H9 (cell line): ENCODE data around the gene SEC61A1. TPM values are rescaled to one million over a fixed set of nuclear protein-coding genes. Genes with fewer than 3 reads are reported as not detected.

Experiments used
- DNase-seq: peaks from one replicate; pipeline ENCODE4 v3.0.0-alpha.2; 2017
- H2AFZ ChIP-seq: one replicate; pipeline ENCODE4 v1.6.1; 2013; ENCODE audit warnings: mild to moderate bottlenecking, low read length, control low read depth, moderate library complexity
- H2AK5ac ChIP-seq: 2 replicates; pipeline ENCODE4 v1.6.1; 2013; ENCODE audit warnings: low read length, control low read depth, mixed read lengths; ENCODE audit not compliant: insufficient read length
- H2BK120ac ChIP-seq: one replicate; pipeline ENCODE4 v1.6.1; 2013; ENCODE audit warnings: low read depth, mild to moderate bottlenecking, low read length, control low read depth, inconsistent platforms; ENCODE audit not compliant: poor library complexity, severe bottlenecking
- H2BK12ac ChIP-seq: 2 replicates; pipeline ENCODE4 v1.6.1; 2013; ENCODE audit warnings: low read length, control low read depth, mixed read lengths, low read depth; ENCODE audit not compliant: insufficient read length
- H2BK15ac ChIP-seq: 2 replicates; pipeline ENCODE4 v1.6.1; 2013; ENCODE audit warnings: low read depth, low read length, control low read depth
- H2BK20ac ChIP-seq: one replicate; pipeline ENCODE4 v1.6.1; 2013; ENCODE audit warnings: low read depth, mild to moderate bottlenecking, low read length, control low read depth, inconsistent platforms; ENCODE audit not compliant: poor library complexity, severe bottlenecking
- H2BK5ac ChIP-seq: 2 replicates; pipeline ENCODE4 v1.6.1; 2013; ENCODE audit warnings: low read length, control low read depth, mixed read lengths; ENCODE audit not compliant: insufficient read length
- H3K14ac ChIP-seq: 2 replicates; pipeline ENCODE4 v1.6.1; 2013; ENCODE audit warnings: low read length, control low read depth; ENCODE audit not compliant: insufficient read depth
- H3K18ac ChIP-seq: 2 replicates; pipeline ENCODE4 v1.6.1; 2013; ENCODE audit warnings: low read depth, mild to moderate bottlenecking, mixed read lengths, low read length, control low read depth; ENCODE audit not compliant: insufficient read length
- H3K23ac ChIP-seq: 2 replicates; pipeline ENCODE4 v1.6.1; 2013; ENCODE audit warnings: low read length, control low read depth, mixed read lengths, low read depth; ENCODE audit not compliant: insufficient read length
- H3K23me2 ChIP-seq: 2 replicates; pipeline ENCODE4 v1.6.1; 2013; ENCODE audit warnings: low read depth, mild to moderate bottlenecking, mixed read lengths, low read length, control low read depth; ENCODE audit not compliant: insufficient read length, poor library complexity, severe bottlenecking
- H3K27ac ChIP-seq: 2 replicates; pipeline ENCODE4 v1.5.1; 2013; ENCODE audit warnings: low read length, control low read depth, mixed read lengths, low read depth; ENCODE audit not compliant: insufficient read length
- H3K27me3 ChIP-seq: 2 replicates; pipeline ENCODE4 v1.6.1; 2013; ENCODE audit warnings: low read length, control low read depth, inconsistent platforms; ENCODE audit not compliant: insufficient read depth
- H3K4ac ChIP-seq: 2 replicates; pipeline ENCODE4 v1.6.1; 2013; ENCODE audit warnings: low read depth, mild to moderate bottlenecking, control low read depth, inconsistent platforms, low read length, moderate library complexity
- H3K4me1 ChIP-seq: 2 replicates; pipeline ENCODE4 v1.6.1; 2013; ENCODE audit warnings: low read length, control low read depth, inconsistent platforms; ENCODE audit not compliant: insufficient read depth
- H3K4me2 ChIP-seq: 2 replicates; pipeline ENCODE4 v1.6.1; 2013; ENCODE audit warnings: low read length, control low read depth, mixed read lengths; ENCODE audit not compliant: insufficient read length, insufficient read depth
- H3K56ac ChIP-seq: 2 replicates; pipeline ENCODE4 v1.6.1; 2013; ENCODE audit warnings: low read depth, mild to moderate bottlenecking, mixed read lengths, low read length, control low read depth; ENCODE audit not compliant: insufficient read length
- H3K79me1 ChIP-seq: 2 replicates; pipeline ENCODE4 v1.6.1; 2013; ENCODE audit warnings: low read depth, mild to moderate bottlenecking, moderate library complexity, low read length, control low read depth, inconsistent platforms; ENCODE audit not compliant: insufficient read depth, poor library complexity, severe bottlenecking
- H3K79me2 ChIP-seq: 2 replicates; pipeline ENCODE4 v1.6.1; 2013; ENCODE audit warnings: low read length, control low read depth, inconsistent platforms; ENCODE audit not compliant: insufficient read depth
- H3K9ac ChIP-seq: 2 replicates; pipeline ENCODE4 v1.6.1; 2013; ENCODE audit warnings: low read length, control low read depth, mixed read lengths; ENCODE audit not compliant: insufficient read length; ENCODE audit errors: extremely low read depth
- H3K9me3 ChIP-seq: one replicate; pipeline ENCODE4 v1.6.1; 2013; ENCODE audit warnings: low read depth, low read length, inconsistent platforms; ENCODE audit not compliant: control insufficient read depth
- H3T11ph ChIP-seq: one replicate; pipeline ENCODE4 v1.6.1; 2013; ENCODE audit warnings: mild to moderate bottlenecking, low read length, control low read depth, inconsistent platforms
- H4K20me1 ChIP-seq: one replicate; pipeline ENCODE4 v1.6.1; 2013; ENCODE audit not compliant: control insufficient read depth, insufficient read length, insufficient read depth
- H4K5ac ChIP-seq: 2 replicates; pipeline ENCODE4 v1.6.1; 2013; ENCODE audit warnings: low read depth, mild to moderate bottlenecking, mixed read lengths, low read length, control low read depth; ENCODE audit not compliant: insufficient read length
- H4K8ac ChIP-seq: replicated peaks from 2 replicates; pipeline ENCODE4 v1.6.1; 2013; ENCODE audit warnings: low read length, control low read depth, mixed read lengths, low read depth; ENCODE audit not compliant: insufficient read length
- H4K91ac ChIP-seq: 2 replicates; pipeline ENCODE4 v1.6.1; 2013; ENCODE audit warnings: low read depth, mild to moderate bottlenecking, moderate library complexity, mixed read lengths, low read length, control low read depth; ENCODE audit not compliant: insufficient read length
- H3K27ac Mint-ChIP-seq, 3 experiments: 2 replicates in 2 of 3; 3 replicates in 1 of 3; pipeline ENCODE4 v1.8.0; 2020 to 2021; ENCODE audit warnings: mixed read lengths in 3 of 3, mild to moderate bottlenecking in 1 of 3, moderate library complexity in 1 of 3
- H3K27me3 Mint-ChIP-seq: 2 replicates; pipeline ENCODE4 v1.8.0; 2021; ENCODE audit warnings: low read depth, mild to moderate bottlenecking, moderate library complexity, mixed read lengths
- H3K36me3 Mint-ChIP-seq, 3 experiments: 2 replicates in 2 of 3; 3 replicates in 1 of 3; pipeline ENCODE4 v1.8.0; 2020 to 2021; ENCODE audit warnings: low read depth in 3 of 3, mixed read lengths in 3 of 3; ENCODE audit not compliant: insufficient read depth in 1 of 3
- H3K4me1 Mint-ChIP-seq, 2 experiments: 2 replicates each; pipeline ENCODE4 v1.8.0; 2020; ENCODE audit warnings: mixed read lengths in 2 of 2
- H3K4me3 Mint-ChIP-seq, 2 experiments: 2 replicates in 1 of 2; 3 replicates in 1 of 2; pipeline ENCODE4 v1.8.0; 2020 to 2021; ENCODE audit warnings: mild to moderate bottlenecking in 2 of 2, mixed read lengths in 2 of 2, moderate library complexity in 1 of 2
- H3K9me3 Mint-ChIP-seq, 2 experiments: 2 replicates in 1 of 2; 3 replicates in 1 of 2; pipeline ENCODE4 v1.8.0; 2020; ENCODE audit warnings: mild to moderate bottlenecking in 2 of 2, mixed read lengths in 2 of 2, moderate library complexity in 1 of 2
- whole genome bisulfite sequencing: extraction: QIAGEN DNeasy Blood & Tissue Kit; methylation state at CpG from one replicate; pipeline ENCODE4 v1.1.7; 2013; ENCODE audit warnings: missing lambda C conversion rate, low lambda C conversion rate, mixed read lengths; ENCODE audit not compliant: insufficient read length; ENCODE audit errors: extremely low coverage; 5-methylcytosine and 5-hydroxymethylcytosine counted together
- total RNA-seq: library from RNA; stranded (reverse); gene quantifications from 2 replicates; pipeline ENCODE4 v1.2.1, GENCODE V29; 2021
- TF ChIP-seq, protein P1 (sequence below): fragments of 200-600 bp; sonication (generic); conservative IDR thresholded peaks from 3 replicates; pipeline ENCODE4 v1.8.0; 2021; ENCODE audit warnings: antibody characterized with exemption, mild to moderate bottlenecking

Gene SEC61A1
- total RNA-seq, 1 experiment from 2014 or later = 146 TPM

DNA sequence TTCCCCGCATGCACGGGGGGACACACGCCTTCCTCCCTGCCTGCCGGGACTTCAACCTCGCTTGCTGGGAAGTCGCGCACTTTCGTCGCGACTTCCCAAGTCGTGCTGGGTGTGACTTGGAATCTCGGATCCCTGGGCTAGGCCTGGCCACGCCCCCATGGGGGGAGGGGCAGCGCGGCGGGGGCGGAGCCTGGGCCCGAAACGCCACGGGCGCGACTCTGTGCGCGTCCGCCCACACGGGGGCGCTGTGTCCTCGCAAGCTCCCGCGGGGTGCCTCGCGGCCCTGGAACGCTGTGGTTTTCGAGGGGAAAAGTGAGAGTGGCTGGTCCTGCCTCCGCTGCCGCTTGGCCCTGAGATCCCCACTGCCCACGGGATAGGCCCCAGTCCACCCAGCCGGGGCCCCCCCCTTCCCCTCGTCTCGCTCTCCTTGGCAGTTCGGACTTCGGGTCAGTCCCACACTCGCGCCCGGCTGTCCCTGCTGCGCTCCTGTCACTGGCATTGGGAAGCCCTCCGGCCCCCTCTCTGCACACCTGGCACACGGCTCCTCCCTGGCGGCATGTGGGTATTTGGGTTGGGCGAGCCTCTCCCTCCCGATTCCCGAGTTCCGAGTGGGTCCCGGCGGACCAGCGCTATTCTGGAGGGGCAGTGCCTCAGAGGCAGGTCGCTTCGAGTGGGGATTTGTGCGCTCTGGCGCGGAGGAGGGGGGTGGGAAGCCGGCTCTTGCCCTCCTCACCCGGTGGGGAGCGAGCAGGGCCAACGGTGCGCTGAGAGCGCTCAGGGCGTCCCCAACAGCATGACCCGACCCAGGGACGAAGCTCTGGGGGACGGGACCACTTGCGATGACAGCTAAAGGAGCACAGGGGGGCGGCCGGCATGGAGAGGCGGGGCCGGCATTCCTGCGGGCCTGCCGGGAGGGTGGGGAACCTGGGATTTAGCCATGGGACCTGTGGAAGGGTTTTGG is 23.6 kb downstream of the SEC61A1 start:
- Histone ChIP-seq H4K5ac (no peak overlapping the region), H3K79me2 (no peaks in the 10 kb centered on the region), H3K14ac (no peak overlapping the region), H3K9ac (no peak overlapping the region), H4K8ac (no peak overlapping the region), H2BK12ac (no peak overlapping the region), H3K27ac (no peak overlapping the region), H2BK120ac (no peak overlapping the region), H2AFZ (no peak overlapping the region), H2BK15ac (no peak overlapping the region), H3K79me1 (no peaks in the 10 kb centered on the region), H3K23ac (no peak overlapping the region), H3K9me3 (no peaks in the 10 kb centered on the region), H2BK5ac (no peak overlapping the region), H3K4me1 (peaks cover 6% of the 10 kb centered on the region; the same call in 1 of the 2 replicates), H3K4ac (no peak overlapping the region), H4K91ac (no peak overlapping the region), H3K56ac (no peak overlapping the region), H3K27me3 (no peaks in the 10 kb centered on the region), H2AK5ac (no peak overlapping the region), H3K4me2 (peak overlapping the region; percentile 53), H3K18ac (no peak overlapping the region), H3T11ph (no peak overlapping the region), H4K20me1 (no peaks in the 10 kb centered on the region), H3K23me2 (peaks cover 12% of the 10 kb centered on the region), H2BK20ac (no peak overlapping the region)
- Mint-ChIP-seq H3K4me3 (peak overlapping the region; percentile 72 to 82), H3K4me1 (peaks cover 11 to 15% of the 10 kb centered on the region in 2 experiments), H3K27me3 (peaks cover 13% of the 10 kb centered on the region), H3K9me3 (no peaks in the 10 kb centered on the region), H3K36me3 (peaks cover 7 to 40% (median 24%) of the 10 kb centered on the region in 3 experiments; a peak in 6 of 7 replicates), H3K27ac (peak overlapping the region; percentile 75 to 87 (median 79); a peak in 4 of 7 replicates)
- TF ChIP-seq, protein P1, sequence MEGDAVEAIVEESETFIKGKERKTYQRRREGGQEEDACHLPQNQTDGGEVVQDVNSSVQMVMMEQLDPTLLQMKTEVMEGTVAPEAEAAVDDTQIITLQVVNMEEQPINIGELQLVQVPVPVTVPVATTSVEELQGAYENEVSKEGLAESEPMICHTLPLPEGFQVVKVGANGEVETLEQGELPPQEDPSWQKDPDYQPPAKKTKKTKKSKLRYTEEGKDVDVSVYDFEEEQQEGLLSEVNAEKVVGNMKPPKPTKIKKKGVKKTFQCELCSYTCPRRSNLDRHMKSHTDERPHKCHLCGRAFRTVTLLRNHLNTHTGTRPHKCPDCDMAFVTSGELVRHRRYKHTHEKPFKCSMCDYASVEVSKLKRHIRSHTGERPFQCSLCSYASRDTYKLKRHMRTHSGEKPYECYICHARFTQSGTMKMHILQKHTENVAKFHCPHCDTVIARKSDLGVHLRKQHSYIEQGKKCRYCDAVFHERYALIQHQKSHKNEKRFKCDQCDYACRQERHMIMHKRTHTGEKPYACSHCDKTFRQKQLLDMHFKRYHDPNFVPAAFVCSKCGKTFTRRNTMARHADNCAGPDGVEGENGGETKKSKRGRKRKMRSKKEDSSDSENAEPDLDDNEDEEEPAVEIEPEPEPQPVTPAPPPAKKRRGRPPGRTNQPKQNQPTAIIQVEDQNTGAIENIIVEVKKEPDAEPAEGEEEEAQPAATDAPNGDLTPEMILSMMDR = peak; percentile 98
- WGBS = no CpG with 5 or more reads among the region's 78 CpGs
- peak; percentile 93 for DNase-seq
